ENCODE measurements around the gene ADCY4. TPM values are rescaled to one million over a fixed set of nuclear protein-coding genes. Genes with fewer than 3 reads are reported as not detected.
A peak's percentile ranks its signal among the peaks of the same experiment; 100 is the strongest.

The ADCY4 gene
- total RNA-seq, 4 donors from 2014 or later = 9.7 to 144 (median 45.6) TPM

DNA sequence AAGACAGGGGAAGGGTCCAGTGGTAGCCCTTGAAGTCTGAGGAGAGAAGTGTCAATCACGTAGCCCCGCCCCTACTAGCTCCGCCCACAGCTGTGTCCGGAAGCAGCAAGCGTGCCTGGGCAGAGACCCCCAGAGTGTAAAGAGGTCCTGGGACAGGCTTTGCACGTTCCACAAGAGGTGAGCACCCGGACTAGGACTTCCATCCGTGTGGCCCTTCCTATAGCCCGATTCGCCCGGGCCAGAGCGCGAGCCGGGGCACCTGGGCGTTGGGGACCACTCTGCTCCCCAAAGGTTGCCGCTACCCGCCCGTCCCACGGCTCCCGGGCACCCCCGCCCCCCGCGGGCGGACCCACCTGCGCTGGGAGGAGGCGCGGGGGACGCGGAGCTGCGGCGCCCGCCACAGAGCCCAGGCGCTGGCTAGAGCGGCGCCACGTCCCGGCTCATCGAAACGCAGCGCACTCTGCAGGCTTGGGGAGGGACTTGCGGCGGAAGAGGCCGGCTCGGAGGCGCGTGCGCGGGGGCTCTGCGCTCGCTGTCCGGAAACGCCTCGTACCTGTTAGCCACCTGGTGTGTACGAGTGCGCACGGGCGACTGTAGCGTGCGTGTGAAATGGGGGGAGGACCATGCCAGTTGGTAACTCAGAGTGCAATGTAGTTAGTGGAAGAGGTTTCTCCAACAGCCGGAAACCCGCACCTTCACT is 63.6 kb downstream of the ADCY4 start, which contains the start of gene RABGGTA:
RABGGTA (minus strand) TSS at position 464 of the 700 bp plus-strand sequence. CDS start 482 bp downstream, outside the sequence.
- peak; percentile 85 for ATAC-seq (ENCODE audit: low FRiP score)
- TF ChIP-seq, protein P1, sequence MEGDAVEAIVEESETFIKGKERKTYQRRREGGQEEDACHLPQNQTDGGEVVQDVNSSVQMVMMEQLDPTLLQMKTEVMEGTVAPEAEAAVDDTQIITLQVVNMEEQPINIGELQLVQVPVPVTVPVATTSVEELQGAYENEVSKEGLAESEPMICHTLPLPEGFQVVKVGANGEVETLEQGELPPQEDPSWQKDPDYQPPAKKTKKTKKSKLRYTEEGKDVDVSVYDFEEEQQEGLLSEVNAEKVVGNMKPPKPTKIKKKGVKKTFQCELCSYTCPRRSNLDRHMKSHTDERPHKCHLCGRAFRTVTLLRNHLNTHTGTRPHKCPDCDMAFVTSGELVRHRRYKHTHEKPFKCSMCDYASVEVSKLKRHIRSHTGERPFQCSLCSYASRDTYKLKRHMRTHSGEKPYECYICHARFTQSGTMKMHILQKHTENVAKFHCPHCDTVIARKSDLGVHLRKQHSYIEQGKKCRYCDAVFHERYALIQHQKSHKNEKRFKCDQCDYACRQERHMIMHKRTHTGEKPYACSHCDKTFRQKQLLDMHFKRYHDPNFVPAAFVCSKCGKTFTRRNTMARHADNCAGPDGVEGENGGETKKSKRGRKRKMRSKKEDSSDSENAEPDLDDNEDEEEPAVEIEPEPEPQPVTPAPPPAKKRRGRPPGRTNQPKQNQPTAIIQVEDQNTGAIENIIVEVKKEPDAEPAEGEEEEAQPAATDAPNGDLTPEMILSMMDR (IDR thresholded peaks at IDR 0.05) = no peak

DNA sequence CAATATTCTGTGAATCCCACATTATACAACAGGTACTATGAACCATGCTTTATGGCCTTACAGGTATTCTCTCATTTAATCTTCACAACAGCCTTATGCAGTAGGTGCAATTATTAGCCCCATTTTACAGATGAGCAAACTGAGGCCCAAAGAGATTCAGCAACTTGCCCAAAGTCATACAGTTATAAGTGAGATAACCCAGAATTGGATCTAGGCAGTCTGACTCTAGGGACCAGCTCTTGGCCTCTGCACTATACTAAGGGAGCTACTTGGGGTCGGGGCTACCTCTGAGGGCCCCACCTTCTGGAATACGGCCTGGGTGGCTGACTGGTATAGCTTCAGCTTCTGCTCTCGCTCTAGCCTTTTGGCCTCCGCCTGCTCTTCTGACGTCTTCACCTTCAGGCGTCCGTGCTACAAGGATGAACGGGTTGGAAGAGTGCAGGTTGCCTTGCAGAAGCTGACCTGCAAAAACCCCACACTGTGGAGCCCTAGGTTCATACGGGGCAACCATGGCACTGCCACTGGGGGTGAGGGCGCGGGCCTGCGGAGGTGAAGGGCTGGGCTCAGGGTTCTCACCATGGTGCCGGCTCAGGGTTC is 64.2 kb downstream of the ADCY4 start:
- TF ChIP-seq, protein P1 (IDR thresholded peaks at IDR 0.05) = no peak
- peak; percentile 7 for ATAC-seq (ENCODE audit: low FRiP score)
- DNase-seq (ENCODE audit: low spot score) = no peak

More for the DNA sequence above, 63.6 kb downstream of the ADCY4 start, which contains the start of gene RABGGTA:
- no peak for DNase-seq (ENCODE audit: low spot score)

DNA sequence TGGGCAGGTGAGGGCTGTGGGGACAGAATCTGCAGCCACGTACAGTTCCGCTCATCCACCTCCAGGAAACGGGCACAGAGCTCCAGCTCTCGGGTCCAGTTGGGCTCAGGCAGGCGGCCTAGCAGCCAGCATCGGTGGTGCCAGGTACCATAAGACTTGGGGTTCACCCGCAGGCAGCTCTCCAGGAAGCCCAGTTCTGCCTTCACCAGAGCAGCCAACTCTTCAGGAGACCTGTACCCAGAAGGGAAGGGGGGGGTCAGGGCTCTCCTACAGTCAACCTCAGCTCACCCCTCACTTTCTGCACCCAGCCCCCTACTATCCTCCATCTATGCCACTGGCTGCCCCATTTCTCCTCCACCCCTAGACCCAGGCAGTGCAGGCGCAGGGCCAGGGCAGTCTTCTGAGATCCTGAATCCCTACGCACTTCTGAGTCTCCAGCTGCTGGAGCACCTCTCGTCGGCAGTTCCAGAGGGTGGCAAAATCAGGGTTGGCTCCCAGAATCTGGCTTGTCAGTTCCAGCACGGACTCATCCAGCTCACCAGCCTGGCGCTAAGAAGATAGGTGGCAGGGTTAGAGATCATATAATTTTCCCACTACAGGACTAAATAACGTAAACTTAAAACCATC is 64.8 kb downstream of the ADCY4 start:
- TF ChIP-seq, protein P1 (IDR thresholded peaks at IDR 0.05) = no peak

DNA sequence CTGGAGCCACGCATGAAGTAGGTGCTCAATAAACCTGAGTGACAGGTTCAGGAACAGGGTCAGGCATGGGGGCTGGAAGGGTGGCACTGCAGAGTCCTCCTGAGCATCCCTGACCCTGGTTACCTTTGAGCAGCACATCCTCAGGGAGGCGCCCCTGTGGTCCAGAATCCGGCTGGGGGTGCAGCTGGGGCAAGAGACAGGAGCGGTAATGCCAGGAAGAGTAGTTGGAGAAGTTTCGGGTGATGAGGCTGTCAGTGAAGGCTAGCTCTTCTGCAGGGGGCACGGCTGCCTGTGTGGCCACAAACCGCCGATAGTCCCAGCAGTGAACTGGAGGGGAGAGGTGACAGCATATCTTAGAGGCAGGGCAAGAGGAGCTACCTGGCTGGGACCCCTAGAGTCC is 65.5 kb downstream of the ADCY4 start:
- DNase-seq (ENCODE audit: low spot score) (no peak), ATAC-seq (ENCODE audit: low FRiP score) (no peak)
- TF ChIP-seq, protein P1 (IDR thresholded peaks at IDR 0.05) = no peak

More for the DNA sequence above, 64.8 kb downstream of the ADCY4 start:
- no peak for DNase-seq (ENCODE audit: low spot score)
- no peak for ATAC-seq (ENCODE audit: low FRiP score)

Small RNA genes lying within 50 kb of the gene (small RNA-seq; reads per million reads assigned to genes)
- not detected for gene RF00026

Other genes with a start within 250 kb of the ADCY4 start
- 10 to 100 TPM; 33.6 to 53.4 (median 42.9) TPM for gene PCK2, start 240.8 kb downstream of the ADCY4 start, total RNA-seq
- gene DCAF11, start 220.3 kb downstream of the ADCY4 start, total RNA-seq = 10 to 100 TPM; 50.1 to 76.0 (median 54.4) TPM
- gene NRL, start 220.1 kb downstream of the ADCY4 start, total RNA-seq = 1 to 10 TPM in 3 of 4 donors, under 1 TPM in 1; 0.94 to 4.3 (median 1.3) TPM
- gene FITM1, start 204.4 kb downstream of the ADCY4 start, total RNA-seq = 1 to 10 TPM in 2 of 4 donors, under 1 TPM in 1, not detected in 1; 0.96 to 2.8 (median 1.2) TPM
- 100 to 1,000 TPM in 1 of 4 donors, 10 to 100 TPM in 3; 89.1 to 158 (median 96.8) TPM for gene PSME1, start 198.9 kb downstream of the ADCY4 start, total RNA-seq
- 10 to 100 TPM in 2 of 4 donors, 1 to 10 TPM in 2; 6.3 to 15.3 (median 10.0) TPM for gene EMC9, start 193.5 kb downstream of the ADCY4 start, total RNA-seq
- 10 to 100 TPM; 32.8 to 86.4 (median 70.3) TPM for gene PSME2, start 188.5 kb downstream of the ADCY4 start, total RNA-seq
- gene RNF31, start 187.6 kb downstream of the ADCY4 start, total RNA-seq = 10 to 100 TPM; 26.6 to 64.2 (median 37.8) TPM
- 100 to 1,000 TPM in 1 of 4 donors, 10 to 100 TPM in 3; 39.4 to 126 (median 66.3) TPM for gene IRF9, start 173.8 kb downstream of the ADCY4 start, total RNA-seq
- gene REC8, start 163.0 kb downstream of the ADCY4 start, total RNA-seq = 10 to 100 TPM in 3 of 4 donors, 1 to 10 TPM in 1; 6.7 to 31.4 (median 16.3) TPM
- 100 to 1,000 TPM in 1 of 4 donors, 10 to 100 TPM in 3; 24.1 to 108 (median 34.4) TPM for gene IPO4, start 146.3 kb downstream of the ADCY4 start, total RNA-seq
- 10 to 100 TPM; 54.9 to 65.5 (median 60.9) TPM for gene TM9SF1, start 139.6 kb downstream of the ADCY4 start, total RNA-seq
- under 1 TPM in 2 of 4 donors, not detected in 2; 0.36 to 0.46 TPM for gene TSSK4, start 129.4 kb downstream of the ADCY4 start, total RNA-seq
- 10 to 100 TPM; 51.8 to 82.7 (median 64.7) TPM for gene CHMP4A, start 121.6 kb downstream of the ADCY4 start, total RNA-seq
- 10 to 100 TPM in 3 of 4 donors, 1 to 10 TPM in 1; 9.0 to 18.1 (median 12.5) TPM for gene MDP1, start 119.0 kb downstream of the ADCY4 start, total RNA-seq
- gene NEDD8, start 102.7 kb downstream of the ADCY4 start, total RNA-seq = 100 to 1,000 TPM in 3 of 4 donors, 10 to 100 TPM in 1; 98.4 to 184 (median 126) TPM
- 10 to 100 TPM; 36.3 to 69.0 (median 47.0) TPM for gene GMPR2, start 102.1 kb downstream of the ADCY4 start, total RNA-seq
- gene TINF2, start 92.4 kb downstream of the ADCY4 start, total RNA-seq = 10 to 100 TPM; 46.1 to 80.1 (median 63.6) TPM
- gene TGM1, start 71.9 kb downstream of the ADCY4 start, total RNA-seq = 100 to 1,000 TPM in 2 of 4 donors, 10 to 100 TPM in 1, 1 to 10 TPM in 1; 2.0 to 114 (median 79.1) TPM
- gene RABGGTA, start 63.5 kb downstream of the ADCY4 start, total RNA-seq = 10 to 100 TPM; 20.7 to 30.9 (median 25.0) TPM
- 10 to 100 TPM; 14.3 to 42.5 (median 23.7) TPM for gene DHRS1, start 35.3 kb downstream of the ADCY4 start, total RNA-seq
- gene NOP9, start 35.2 kb downstream of the ADCY4 start, total RNA-seq = 10 to 100 TPM; 13.9 to 22.2 (median 17.8) TPM
- gene CIDEB, start 27.1 kb downstream of the ADCY4 start, total RNA-seq = 10 to 100 TPM in 3 of 4 donors, 1 to 10 TPM in 1; 9.1 to 23.8 (median 14.3) TPM
- gene LTB4R2, start 24.9 kb downstream of the ADCY4 start, total RNA-seq = 1 to 10 TPM; 4.7 to 9.0 (median 7.9) TPM
- 10 to 100 TPM in 3 of 4 donors, 1 to 10 TPM in 1; 5.0 to 16.7 (median 12.6) TPM for gene LTB4R, start 23.6 kb downstream of the ADCY4 start, total RNA-seq
- 10 to 100 TPM in 2 of 4 donors, 1 to 10 TPM in 2; 9.0 to 18.0 (median 13.2) TPM for gene RIPK3, start 4.9 kb upstream of the ADCY4 start, total RNA-seq
- gene NFATC4, start 33.1 kb upstream of the ADCY4 start, total RNA-seq = 10 to 100 TPM in 3 of 4 donors, 1 to 10 TPM in 1; 9.2 to 53.3 (median 23.3) TPM
- gene NYNRIN, start 63.9 kb upstream of the ADCY4 start, total RNA-seq = 10 to 100 TPM in 3 of 4 donors, 1 to 10 TPM in 1; 4.6 to 24.9 (median 13.0) TPM
- 1 to 10 TPM; 1.2 to 4.4 (median 2.8) TPM for gene CBLN3, start 94.6 kb upstream of the ADCY4 start, total RNA-seq
- gene KHNYN, start 94.9 kb upstream of the ADCY4 start, total RNA-seq = 10 to 100 TPM; 32.1 to 77.1 (median 43.5) TPM
- 10 to 100 TPM; 28.4 to 35.9 (median 31.8) TPM for gene SDR39U1, start 107.7 kb upstream of the ADCY4 start, total RNA-seq
- gene CMA1, start 173.2 kb upstream of the ADCY4 start, total RNA-seq = 1 to 10 TPM in 1 of 4 donors, under 1 TPM in 1, not detected in 2; 0.84 to 1.4 TPM
- gene CTSG, start 241.2 kb upstream of the ADCY4 start, total RNA-seq = 10 to 100 TPM in 1 of 4 donors, 1 to 10 TPM in 2, under 1 TPM in 1; 0.84 to 11.5 (median 3.9) TPM